Thyroid gland (tissue), 4 donors: Measurements from ENCODE around the gene TNK1.

Experiments used
- CTCF ChIP-seq, 6 experiments: fragments of 200-600 bp in 3 of 6; fragments of 450-650 bp in 3 of 6; sonication (generic) in 3 of 6; IDR thresholded peaks; one replicate each; pipeline ENCODE4 v1.5.1; 2016 to 2019; ENCODE audit warnings: antibody characterized with exemption in 6 of 6, mild to moderate bottlenecking in 2 of 6, inconsistent platforms in 1 of 6, moderate library complexity in 1 of 6
- POLR2A ChIP-seq, 2 donors: fragments of 450-650 bp; IDR thresholded peaks; one replicate each; pipeline ENCODE4 v1.6.1; 2017; ENCODE audit warnings: antibody characterized with exemption in 2 of 2, mild to moderate bottlenecking in 2 of 2, moderate library complexity in 1 of 2

DNA sequence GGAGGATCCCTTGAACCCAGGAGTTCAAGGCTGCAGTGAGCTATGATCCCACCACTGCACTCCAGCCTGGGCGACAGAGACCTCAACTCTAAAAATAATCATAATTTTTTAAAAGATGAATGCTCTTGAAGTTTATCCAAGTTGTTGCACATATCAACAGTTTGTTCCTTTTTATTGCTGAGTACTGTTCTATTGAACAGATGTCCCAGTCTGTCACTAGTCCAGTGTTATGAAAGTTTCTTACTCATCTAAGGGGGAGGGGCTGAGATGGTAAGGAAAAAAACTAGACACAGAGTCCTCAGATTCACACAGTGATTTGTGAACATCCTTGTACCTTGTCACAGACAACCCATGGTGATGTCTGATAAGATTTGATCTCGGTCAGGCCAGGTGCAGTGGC lies 40.7 kb upstream of the TNK1 start:
- TF ChIP-seq POLR2A (IDR thresholded peaks at IDR 0.05) = no peak
- no peak for TF ChIP-seq CTCF (IDR thresholded peaks at IDR 0.05)
